Suprapubic skin (tissue), 4 donors: ENCODE data around the gene SLC30A1. TPM values are rescaled to one million over a fixed set of nuclear protein-coding genes. Genes with fewer than 3 reads are reported as not detected.
A peak's percentile ranks its signal among the peaks of the same experiment; 100 is the strongest.

ENCODE experiments used
- DNase-seq, 2 donors: peaks; one replicate each; pipeline ENCODE4 v3.0.0-alpha.2; 2019; ENCODE audit warnings: low spot score in 2 of 2
- H3K27ac ChIP-seq: fragments of 200-600 bp; sonication (generic); one replicate; pipeline ENCODE4 v1.5.1; 2019
- H3K27me3 ChIP-seq: fragments of 200-600 bp; sonication (generic); one replicate; pipeline ENCODE4 v1.5.1; 2019
- H3K36me3 ChIP-seq: fragments of 200-600 bp; sonication (generic); one replicate; pipeline ENCODE4 v1.5.1; 2019
- H3K4me1 ChIP-seq: fragments of 200-600 bp; sonication (generic); one replicate; pipeline ENCODE4 v1.5.1; 2019
- H3K4me3 ChIP-seq: fragments of 200-600 bp; sonication (generic); one replicate; pipeline ENCODE4 v1.5.1; 2019; ENCODE audit warnings: mild to moderate bottlenecking
- H3K9me3 ChIP-seq: fragments of 200-600 bp; sonication (generic); one replicate; pipeline ENCODE4 v1.5.1; 2019
- CTCF ChIP-seq, 2 donors: fragments of 200-600 bp in 1 of 2; fragments of 450-650 bp in 1 of 2; sonication (generic) in 1 of 2; IDR thresholded peaks; one replicate each; pipeline ENCODE4 v1.5.1; 2016 to 2019; ENCODE audit warnings: antibody characterized with exemption in 2 of 2, mild to moderate bottlenecking in 1 of 2, moderate library complexity in 1 of 2
- EP300 ChIP-seq: sonication (generic); formaldehyde crosslinking; IDR thresholded peaks from one replicate; pipeline ENCODE4 v1.6.1; 2017; ENCODE audit warnings: antibody characterized with exemption
- POLR2A ChIP-seq, 2 donors: fragments of 450-650 bp; IDR thresholded peaks; one replicate each; pipeline ENCODE4 v1.6.1; 2017; ENCODE audit warnings: antibody characterized with exemption in 2 of 2, mild to moderate bottlenecking in 2 of 2, moderate library complexity in 2 of 2
- POLR2AphosphoS5 ChIP-seq, 3 donors: sonication (generic); formaldehyde crosslinking; IDR thresholded peaks; one replicate each; pipeline ENCODE4 v1.6.1; 2017; ENCODE audit warnings: antibody characterized with exemption in 3 of 3
- WGBS: methylation state at CpG from one replicate; pipeline ENCODE4 v1.1.5; 2018; 5-methylcytosine and 5-hydroxymethylcytosine counted together
- total RNA-seq, 4 donors: library from RNA; depleted of rRNA; stranded (reverse); fragments of >200 nt; gene quantifications; one replicate each; pipeline ENCODE4 v1.1.0, GENCODE V29; 2016

The SLC30A1 gene
- total RNA-seq, 4 donors from 2014 or later = 8.9 to 42.5 (median 29.8) TPM

GRCh38 chr1:211616231-211616964 lies 37.4 kb upstream of the SLC30A1 start:
- Histone ChIP-seq H3K9me3 (no peaks in the 10 kb centered on the region), H3K36me3 (no peaks in the 10 kb centered on the region), H3K27ac (peak overlapping the region; percentile 16), H3K27me3 (no peaks in the 10 kb centered on the region), H3K4me3 (no peak overlapping the region), H3K4me1 (peaks cover 12% of the 10 kb centered on the region)
- DNase-seq = no peak
- WGBS = 82% methylated on average over 9 of the region's 13 CpGs
- TF ChIP-seq EP300 (no peak), POLR2AphosphoS5 (IDR thresholded peaks at IDR 0.05) (no peak), CTCF (IDR thresholded peaks at IDR 0.05) (no peak), POLR2A (IDR thresholded peaks at IDR 0.05) (no peak)

- H3K36me3 ChIP-seq = no peaks in the 10 kb centered on the region
- no peak overlapping the region for H3K27ac ChIP-seq
- no peaks in the 10 kb centered on the region for H3K27me3 ChIP-seq
- WGBS = 74% methylated on average over 9 of the region's 11 CpGs
- no peaks in the 10 kb centered on the region for H3K9me3 ChIP-seq
- DNase-seq = no peak
- peaks cover 20% of the 10 kb centered on the region for H3K4me1 ChIP-seq
- TF ChIP-seq POLR2AphosphoS5 (IDR thresholded peaks at IDR 0.05) (no peak), CTCF (IDR thresholded peaks at IDR 0.05) (no peak), EP300 (no peak), POLR2A (IDR thresholded peaks at IDR 0.05) (no peak)
- no peak overlapping the region for H3K4me3 ChIP-seq
Measured at GRCh38 chr1:211614615-211615014, 35.7 kb upstream of the SLC30A1 start.

- no peaks in the 10 kb centered on the region for H3K9me3 ChIP-seq
- H3K4me3 ChIP-seq = no peak overlapping the region
- H3K27me3 ChIP-seq = no peaks in the 10 kb centered on the region
- H3K36me3 ChIP-seq = no peaks in the 10 kb centered on the region
- 50% methylated on average over 5 of the region's 5 CpGs for WGBS
- DNase-seq = no peak
- no peak overlapping the region for H3K27ac ChIP-seq
- TF ChIP-seq POLR2AphosphoS5 (IDR thresholded peaks at IDR 0.05) (no peak), CTCF (IDR thresholded peaks at IDR 0.05) (no peak), POLR2A (IDR thresholded peaks at IDR 0.05) (no peak), EP300 (no peak)
- H3K4me1 ChIP-seq = peaks cover 23% of the 10 kb centered on the region
Measured at GRCh38 chr1:211613951-211614350, 35.0 kb upstream of the SLC30A1 start.

GRCh38 chr1:211613108-211613947 lies 34.4 kb upstream of the SLC30A1 start:
- peaks cover 23% of the 10 kb centered on the region for H3K4me1 ChIP-seq
- no peaks in the 10 kb centered on the region for H3K9me3 ChIP-seq
- no peaks in the 10 kb centered on the region for H3K27me3 ChIP-seq
- H3K4me3 ChIP-seq = no peak overlapping the region
- H3K36me3 ChIP-seq = no peaks in the 10 kb centered on the region
- peak overlapping the region; percentile 16 for H3K27ac ChIP-seq
- no peak for TF ChIP-seq POLR2A (IDR thresholded peaks at IDR 0.05)
- TF ChIP-seq CTCF (IDR thresholded peaks at IDR 0.05) = no peak
- no peak for TF ChIP-seq EP300
- TF ChIP-seq POLR2AphosphoS5 (IDR thresholded peaks at IDR 0.05) = no peak
- WGBS = 49% methylated on average over 8 of the region's 8 CpGs
- peak; percentile 92 to 94 for DNase-seq

- Histone ChIP-seq H3K27me3 (no peaks in the 10 kb centered on the region), H3K27ac (peak overlapping the region; percentile 16), H3K36me3 (no peaks in the 10 kb centered on the region), H3K4me3 (no peak overlapping the region), H3K4me1 (peaks cover 23% of the 10 kb centered on the region), H3K9me3 (no peaks in the 10 kb centered on the region)
- DNase-seq = no peak
- 98% methylated on average over 6 of the region's 6 CpGs for WGBS
- no peak for TF ChIP-seq CTCF (IDR thresholded peaks at IDR 0.05)
- TF ChIP-seq EP300 = no peak
- TF ChIP-seq POLR2A (IDR thresholded peaks at IDR 0.05) = no peak
- TF ChIP-seq POLR2AphosphoS5 (IDR thresholded peaks at IDR 0.05) = no peak
Measured at GRCh38 chr1:211612786-211613107, 33.8 kb upstream of the SLC30A1 start.
